HepG2 (cell line): ENCODE results near the gene RSRC2. TPM values are rescaled to one million over a fixed set of nuclear protein-coding genes. Genes with fewer than 3 reads are reported as not detected.

Experiments used
- AKNA ChIP-seq: sonication (generic); formaldehyde crosslinking; IDR thresholded peaks from 2 replicates; pipeline ENCODE4 v1.4.0; 2020; ENCODE audit warnings: missing genetic modification reagents, borderline replicate concordance
- ARID4A ChIP-seq: sonication (generic); formaldehyde crosslinking; IDR thresholded peaks from 2 replicates; pipeline ENCODE4 v1.5.0; 2020; ENCODE audit warnings: mild to moderate bottlenecking, missing genetic modification reagents, borderline replicate concordance
- CEBPB ChIP-seq: IDR thresholded peaks from 2 replicates; pipeline ENCODE4 v1.6.1; 2011; ENCODE audit warnings: low read depth, low read length, improper control_type of control experiment, borderline replicate concordance
- CREB1 ChIP-seq, 2 experiments: fragments of 450-650 bp in 1 of 2; IDR thresholded peaks; 2 replicates each; pipeline ENCODE4 v1.6.1; 2016 to 2017; ENCODE audit warnings: control low read depth in 1 of 2, mild to moderate bottlenecking in 1 of 2, missing compliant biosample characterization in 1 of 2, missing genetic modification characterization in 1 of 2
- DR1 ChIP-seq: sonication (generic); formaldehyde crosslinking; IDR thresholded peaks from 2 replicates; pipeline ENCODE4 v1.8.0; 2021; ENCODE audit warnings: mild to moderate bottlenecking, missing genetic modification reagents, inconsistent platforms
- FOXK2 ChIP-seq: fragments of 450-650 bp; IDR thresholded peaks from 2 replicates; pipeline ENCODE4 v1.6.1; 2016
- HNRNPLL ChIP-seq: fragments of 200-400 bp; formaldehyde crosslinking; IDR thresholded peaks from 2 replicates; pipeline ENCODE4 v1.6.1; 2017; ENCODE audit warnings: mild to moderate bottlenecking, low read depth, low read length; ENCODE audit not compliant: poor library complexity, severe bottlenecking
- IRF2 ChIP-seq: IDR thresholded peaks from 2 replicates; pipeline ENCODE4 v1.6.1; 2018; ENCODE audit warnings: missing genetic modification reagents, missing compliant biosample characterization
- IRF9 ChIP-seq: sonication (generic); formaldehyde crosslinking; IDR thresholded peaks from 2 replicates; pipeline ENCODE4 v1.8.0; 2022; ENCODE audit warnings: missing genetic modification reagents, mild to moderate bottlenecking, borderline replicate concordance
- JDP2 ChIP-seq: sonication (generic); formaldehyde crosslinking; IDR thresholded peaks from 2 replicates; pipeline ENCODE4 v1.8.1; 2022; ENCODE audit warnings: missing genetic modification reagents, borderline replicate concordance
- JUND ChIP-seq: sonication (generic); formaldehyde crosslinking; IDR thresholded peaks from 2 replicates; pipeline ENCODE4 v1.8.0; 2022; ENCODE audit warnings: mild to moderate bottlenecking, missing genetic modification reagents
- KLF16 ChIP-seq, 2 experiments: sonication (generic) in 1 of 2; formaldehyde crosslinking in 1 of 2; IDR thresholded peaks; 2 replicates each; pipeline versions ENCODE4 v1.6.1 to v1.8.0; 2016 to 2023; ENCODE audit warnings: missing genetic modification reagents in 2 of 2, missing compliant biosample characterization in 1 of 2
- MIXL1 ChIP-seq: IDR thresholded peaks from 2 replicates; pipeline ENCODE4 v1.6.1; 2016
- POLR2A ChIP-seq, 2 experiments: IDR thresholded peaks; 2 replicates each; pipeline ENCODE4 v1.6.1; 2011; ENCODE audit warnings: low read depth in 2 of 2, low read length in 2 of 2, mild to moderate bottlenecking in 1 of 2, moderate library complexity in 1 of 2; ENCODE audit not compliant: insufficient read depth in 1 of 2
- RFX3 ChIP-seq: IDR thresholded peaks from 2 replicates; pipeline ENCODE4 v1.6.1; 2016; ENCODE audit warnings: missing biosample characterization, missing genetic modification reagents
- SMAD1 ChIP-seq: sonication (generic); formaldehyde crosslinking; IDR thresholded peaks from 2 replicates; pipeline ENCODE4 v1.4.0; 2020; ENCODE audit warnings: missing genetic modification reagents, low read depth, mild to moderate bottlenecking, borderline replicate concordance
- ZC3H4 ChIP-seq: sonication (generic); formaldehyde crosslinking; IDR thresholded peaks from 2 replicates; pipeline ENCODE4 v1.4.0; 2020; ENCODE audit warnings: missing genetic modification reagents, borderline replicate concordance
- ZFP36 ChIP-seq: fragments of 150-350 bp; IDR thresholded peaks from 2 replicates; pipeline ENCODE4 v1.6.1; 2018; ENCODE audit warnings: borderline replicate concordance, low read length, low read depth; ENCODE audit not compliant: partially characterized antibody
- ZNF3 ChIP-seq: IDR thresholded peaks from 2 replicates; pipeline ENCODE4 v1.7.0; 2017; ENCODE audit warnings: inconsistent platforms
- ZNF382 ChIP-seq: sonication (generic); formaldehyde crosslinking; IDR thresholded peaks from 2 replicates; pipeline ENCODE4 v1.5.0; 2020; ENCODE audit warnings: missing genetic modification reagents, mild to moderate bottlenecking, borderline replicate concordance
- polyA plus RNA-seq, 8 experiments: library from polyadenylated mRNA; depleted of rRNA in 3 of 8; stranded (reverse) in 7 of 8; unstranded in 1 of 8; fragments of >200 nt; fragmentation: Illumina TruSeq in 4 of 8; extraction: Trizol in 4 of 8; gene quantifications; 2 replicates each; pipeline versions ENCODE4 v1.2.1 to v1.2.3, GENCODE V29; 2011 to 2016; ENCODE audit warnings: low read depth in 4 of 8, missing spikeins in 1 of 8, mixed read lengths in 1 of 8; ENCODE audit not compliant: insufficient read depth in 1 of 8
- total RNA-seq, 5 experiments: library from RNA; depleted of rRNA; stranded (reverse); fragments of >200 nt; fragmentation: Illumina TruSeq; extraction: Trizol; gene quantifications; 2 replicates each; pipeline ENCODE4 v1.2.3, GENCODE V29; 2016; ENCODE audit warnings: low read depth in 1 of 5

RSRC2 gene
- total and polyA plus RNA-seq, 2 of the 13 experiments (the other 11 are each of a cell fraction or from before 2014, with no cell fraction given), result 31.4 to 77.8 TPM

GRCh38 chr12:122489038-122489437 lies 37.7 kb downstream of the RSRC2 start (continued):
- no peak for TF ChIP-seq AKNA (CRISPR knock-in tag)
- TF ChIP-seq POLR2A (IDR thresholded peaks at IDR 0.05; ENCODE audit: insufficient read depth in 1 of 2, low read depth in 2 of 2, low read length in 2 of 2), result no peak
- TF ChIP-seq SMAD1, result no peak
- no peak for TF ChIP-seq ZC3H4
- no peak for TF ChIP-seq JUND (CRISPR knock-in tag)
- TF ChIP-seq ZNF3, result no peak
- peak; percentile 94 for TF ChIP-seq MIXL1 (CRISPR knock-in tag)
- no peak for TF ChIP-seq CREB1 (IDR thresholded peaks at IDR 0.05)
- TF ChIP-seq CREB1 (CRISPR knock-in tag; IDR thresholded peaks at IDR 0.05), result peak; percentile 78
- TF ChIP-seq KLF16 (CRISPR knock-in tag; IDR thresholded peaks at IDR 0.05), result 0 out of 4 replicates have a peak, but pooled peaks of 1 of the 2 experiments have one; percentile 74
- no peak for TF ChIP-seq ZFP36
- TF ChIP-seq FOXK2, result peak; percentile 87
- peak; percentile 64; the same call in 1 of the 2 replicates for TF ChIP-seq IRF2 (CRISPR knock-in tag)
- no peak for TF ChIP-seq JDP2 (CRISPR knock-in tag)
- no peak for TF ChIP-seq RFX3 (CRISPR knock-in tag)
- TF ChIP-seq IRF9 (CRISPR knock-in tag), result no peak
- TF ChIP-seq DR1 (CRISPR knock-in tag), result no peak
- TF ChIP-seq HNRNPLL, result no peak
- no peak for TF ChIP-seq ZNF382
- TF ChIP-seq CEBPB, result peak; percentile 81
- TF ChIP-seq ARID4A (CRISPR knock-in tag), result peak; percentile 23; the same call in 1 of the 2 replicates
